Parathyroid adenoma (tissue), 2 donors: ENCODE data around the gene NKAIN2.

ENCODE experiments used
- H2AFZ ChIP-seq: fragments of 300-600 bp; sonication (generic); one replicate; pipeline ENCODE4 v1.7.0; 2017; ENCODE audit warnings: antibody characterized with exemption, mild to moderate bottlenecking
- H3K27ac ChIP-seq: fragments of 300-600 bp; sonication (generic); one replicate; pipeline ENCODE4 v1.7.0; 2017
- H3K27me3 ChIP-seq: fragments of 300-600 bp; sonication (generic); one replicate; pipeline ENCODE4 v1.7.0; 2017; ENCODE audit warnings: low read length; ENCODE audit not compliant: control insufficient read depth, insufficient read depth
- H3K36me3 ChIP-seq: fragments of 300-600 bp; sonication (generic); one replicate; pipeline ENCODE4 v1.7.0; 2017; ENCODE audit warnings: low read length; ENCODE audit not compliant: control insufficient read depth, insufficient read depth
- H3K4me1 ChIP-seq: fragments of 300-600 bp; sonication (generic); one replicate; pipeline ENCODE4 v1.7.0; 2017; ENCODE audit warnings: control low read depth
- H3K4me2 ChIP-seq: fragments of 300-600 bp; sonication (generic); one replicate; pipeline ENCODE4 v1.7.0; 2017; ENCODE audit warnings: low read length
- H3K4me3 ChIP-seq: fragments of 300-600 bp; sonication (generic); one replicate; pipeline ENCODE4 v1.7.0; 2017; ENCODE audit warnings: low read depth, low read length
- H3K79me2 ChIP-seq: fragments of 300-600 bp; sonication (generic); one replicate; pipeline ENCODE4 v1.7.0; 2017; ENCODE audit warnings: control low read depth
- H3K9ac ChIP-seq: fragments of 300-600 bp; sonication (generic); one replicate; pipeline ENCODE4 v1.7.0; 2017; ENCODE audit warnings: mild to moderate bottlenecking
- H3K9me3 ChIP-seq: fragments of 300-600 bp; sonication (generic); one replicate; pipeline ENCODE4 v1.7.0; 2017; ENCODE audit warnings: low read length; ENCODE audit not compliant: control insufficient read depth
- TF ChIP-seq, protein P1 (sequence below): fragments of 300-600 bp; sonication (generic); IDR thresholded peaks from one replicate; pipeline ENCODE4 v1.7.0; 2017; ENCODE audit warnings: antibody characterized with exemption, mild to moderate bottlenecking
- donor health status: primary hyperparathyroidism.

NKAIN2 gene

DNA sequence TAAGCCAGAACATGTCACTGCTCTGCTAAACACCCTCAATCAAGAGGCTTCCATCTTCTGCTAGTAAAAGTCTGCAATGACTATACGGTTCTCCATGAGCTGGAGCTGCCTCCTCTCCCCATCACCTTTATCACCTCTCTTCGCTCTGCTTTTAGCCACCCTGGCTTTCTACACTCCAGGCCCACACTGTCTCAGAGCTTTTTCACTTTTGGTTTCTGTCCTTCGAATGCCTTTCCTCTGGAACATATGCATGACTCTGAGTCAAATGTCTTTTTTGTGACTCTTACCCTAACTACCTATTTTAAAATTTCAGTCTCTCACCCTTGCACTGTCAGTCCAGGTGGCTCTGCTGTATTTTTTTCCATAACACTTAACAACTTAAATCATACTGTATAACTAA is 633.1 kb downstream of the NKAIN2 start:
- Histone ChIP-seq H2AFZ (no peak overlapping the region), H3K9ac (no peak overlapping the region), H3K4me2 (no peak overlapping the region), H3K4me1 (no peaks in the 10 kb centered on the region), H3K27ac (no peak overlapping the region), H3K9me3 (no peaks in the 10 kb centered on the region), H3K79me2 (no peaks in the 10 kb centered on the region), H3K36me3 (no peaks in the 10 kb centered on the region), H3K27me3 (no peaks in the 10 kb centered on the region), H3K4me3 (no peak overlapping the region)
- TF ChIP-seq, protein P1, sequence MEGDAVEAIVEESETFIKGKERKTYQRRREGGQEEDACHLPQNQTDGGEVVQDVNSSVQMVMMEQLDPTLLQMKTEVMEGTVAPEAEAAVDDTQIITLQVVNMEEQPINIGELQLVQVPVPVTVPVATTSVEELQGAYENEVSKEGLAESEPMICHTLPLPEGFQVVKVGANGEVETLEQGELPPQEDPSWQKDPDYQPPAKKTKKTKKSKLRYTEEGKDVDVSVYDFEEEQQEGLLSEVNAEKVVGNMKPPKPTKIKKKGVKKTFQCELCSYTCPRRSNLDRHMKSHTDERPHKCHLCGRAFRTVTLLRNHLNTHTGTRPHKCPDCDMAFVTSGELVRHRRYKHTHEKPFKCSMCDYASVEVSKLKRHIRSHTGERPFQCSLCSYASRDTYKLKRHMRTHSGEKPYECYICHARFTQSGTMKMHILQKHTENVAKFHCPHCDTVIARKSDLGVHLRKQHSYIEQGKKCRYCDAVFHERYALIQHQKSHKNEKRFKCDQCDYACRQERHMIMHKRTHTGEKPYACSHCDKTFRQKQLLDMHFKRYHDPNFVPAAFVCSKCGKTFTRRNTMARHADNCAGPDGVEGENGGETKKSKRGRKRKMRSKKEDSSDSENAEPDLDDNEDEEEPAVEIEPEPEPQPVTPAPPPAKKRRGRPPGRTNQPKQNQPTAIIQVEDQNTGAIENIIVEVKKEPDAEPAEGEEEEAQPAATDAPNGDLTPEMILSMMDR, result no peak

DNA sequence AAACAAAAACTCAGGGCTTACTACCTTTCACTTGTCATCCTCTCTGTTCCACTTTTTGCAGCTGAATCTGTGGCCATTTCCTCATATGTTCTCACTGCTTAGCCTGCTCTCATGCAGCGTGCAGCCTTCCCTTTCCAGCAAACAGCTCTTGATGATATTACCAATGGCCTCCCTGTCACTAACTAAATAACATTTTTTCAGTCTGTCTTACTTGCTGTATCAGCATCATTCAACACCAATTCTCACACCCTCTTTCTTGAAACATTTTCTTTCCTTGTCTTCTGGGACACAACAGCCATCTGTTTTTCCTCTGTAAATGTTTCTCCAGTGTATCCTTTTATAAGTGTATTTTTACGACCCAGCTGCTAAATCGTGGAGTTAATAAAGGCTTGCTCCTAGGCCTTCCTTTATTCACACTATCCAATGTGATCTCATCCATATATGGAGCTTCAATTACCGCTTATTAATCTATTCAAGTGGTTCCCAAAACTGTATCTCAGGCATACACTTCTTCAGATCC is 634.9 kb downstream of the NKAIN2 start:
- no peak overlapping the region for H2AFZ ChIP-seq
- H3K79me2 ChIP-seq, result no peaks in the 10 kb centered on the region
- H3K9ac ChIP-seq, result no peak overlapping the region

DNA sequence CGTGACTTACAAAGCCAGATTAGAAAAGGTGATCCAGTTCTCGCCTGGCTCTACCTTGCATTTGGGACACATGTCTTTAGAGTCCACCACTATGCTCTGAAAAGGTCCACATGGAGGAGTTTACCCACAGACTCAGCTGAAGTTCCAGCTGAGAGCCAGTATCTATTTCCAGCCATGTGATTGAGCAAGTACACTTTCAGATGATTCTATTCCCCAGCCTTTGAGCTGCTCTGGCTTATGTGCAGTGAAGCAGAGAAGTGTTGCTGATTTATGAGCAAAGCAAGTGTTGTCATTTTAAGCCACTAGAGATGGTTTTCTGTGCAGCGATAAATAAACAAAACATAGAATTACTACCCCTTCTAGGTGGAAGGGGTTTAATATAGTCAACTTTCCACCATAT is 637.8 kb downstream of the NKAIN2 start:
- no peaks in the 10 kb centered on the region for H3K27me3 ChIP-seq
- no peak overlapping the region for H3K27ac ChIP-seq
- H3K4me1 ChIP-seq, result no peaks in the 10 kb centered on the region
- TF ChIP-seq, protein P1, result no peak
- no peak overlapping the region for H2AFZ ChIP-seq
- no peaks in the 10 kb centered on the region for H3K36me3 ChIP-seq
- H3K9ac ChIP-seq, result no peak overlapping the region
- H3K9me3 ChIP-seq, result no peaks in the 10 kb centered on the region
- no peak overlapping the region for H3K4me3 ChIP-seq
- H3K4me2 ChIP-seq, result no peak overlapping the region
- no peaks in the 10 kb centered on the region for H3K79me2 ChIP-seq

More for the DNA sequence above, 634.9 kb downstream of the NKAIN2 start:
- Histone ChIP-seq H3K4me3 (no peak overlapping the region), H3K4me2 (no peak overlapping the region), H3K4me1 (no peaks in the 10 kb centered on the region), H3K9me3 (no peaks in the 10 kb centered on the region), H3K27me3 (no peaks in the 10 kb centered on the region), H3K27ac (no peak overlapping the region), H3K36me3 (no peaks in the 10 kb centered on the region)
- TF ChIP-seq, protein P1, result no peak

DNA sequence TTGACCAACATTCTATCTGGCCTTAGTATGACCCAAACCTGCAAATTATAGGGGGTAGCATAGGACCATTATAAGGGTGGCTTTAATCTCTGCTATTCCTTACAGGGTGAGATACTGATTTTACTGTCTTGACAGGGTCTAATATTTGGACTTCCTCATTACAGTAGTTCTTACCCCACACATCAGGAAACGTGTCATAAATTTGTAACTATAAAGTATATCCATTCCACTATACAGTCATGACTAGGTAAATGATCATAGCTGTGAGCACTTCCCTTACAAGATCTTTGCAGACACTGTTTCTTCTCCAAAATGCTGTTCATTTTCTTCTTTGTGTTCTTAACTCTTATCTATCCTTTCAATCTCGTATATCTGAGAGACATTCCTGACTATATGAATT is 639.9 kb downstream of the NKAIN2 start:
- Histone ChIP-seq H2AFZ (no peak overlapping the region), H3K4me1 (no peaks in the 10 kb centered on the region), H3K4me2 (no peak overlapping the region), H3K27ac (no peak overlapping the region), H3K9ac (no peak overlapping the region), H3K79me2 (no peaks in the 10 kb centered on the region), H3K27me3 (no peaks in the 10 kb centered on the region), H3K4me3 (no peak overlapping the region), H3K36me3 (no peaks in the 10 kb centered on the region), H3K9me3 (no peaks in the 10 kb centered on the region)
- TF ChIP-seq, protein P1, result no peak

DNA sequence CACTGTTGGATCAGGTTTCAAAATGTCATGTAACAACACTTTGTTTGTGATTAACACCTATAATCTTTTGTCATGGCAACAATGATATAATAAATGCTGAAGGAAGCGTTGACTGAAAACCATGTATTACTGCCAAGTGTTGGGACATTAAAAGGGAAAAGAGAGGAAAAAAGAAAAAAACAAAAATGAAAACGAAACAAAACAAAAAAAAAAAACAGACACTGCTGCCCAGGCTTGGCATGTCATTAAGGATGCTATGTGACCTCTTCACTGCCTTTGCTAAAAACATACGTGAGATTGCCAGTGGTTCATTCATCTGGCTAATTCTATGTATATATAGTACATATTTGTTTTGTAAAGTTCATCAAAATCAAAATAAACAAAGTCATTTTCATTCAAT is 641.9 kb downstream of the NKAIN2 start:
- H3K9ac ChIP-seq, result no peak overlapping the region
- no peak overlapping the region for H3K4me2 ChIP-seq
- no peaks in the 10 kb centered on the region for H3K9me3 ChIP-seq
- H2AFZ ChIP-seq, result no peak overlapping the region
- H3K79me2 ChIP-seq, result no peaks in the 10 kb centered on the region
- no peak overlapping the region for H3K27ac ChIP-seq
- no peaks in the 10 kb centered on the region for H3K27me3 ChIP-seq
- no peaks in the 10 kb centered on the region for H3K4me1 ChIP-seq
- TF ChIP-seq, protein P1, result no peak
- no peak overlapping the region for H3K4me3 ChIP-seq
- H3K36me3 ChIP-seq, result no peaks in the 10 kb centered on the region
